B cell (primary cell): ENCODE measurements around the gene CLEC18C. TPM values are rescaled to one million over a fixed set of nuclear protein-coding genes. Genes with fewer than 3 reads are reported as not detected.
"Not testable (repeated sequence)": the region's sequence is repeated elsewhere in the genome, so short reads cannot be mapped to it uniquely, and the experiment has no call there.

ENCODE experiments used
- ATAC-seq: fragments of 200-7000 bp; cut with Tn5 transposase; one replicate; pipeline ENCODE4 v1.10.0; 2021; ENCODE audit warnings: low read depth, mild to moderate bottlenecking, moderate number of reproducible peaks, moderate library complexity
- CTCF ChIA-PET: fragments of 350-600 bp; sonication (Branson Sonifier 250); formaldehyde crosslinking; loops from one replicate; lab custom pipeline; 2021; ENCODE audit warnings: antibody characterized with exemption, inconsistent platforms; lab: Charles Lee
- POLR2A ChIA-PET: fragments of 350-600 bp; sonication (Branson Sonifier 250); formaldehyde crosslinking; loops from one replicate; lab custom pipeline; 2021; ENCODE audit warnings: antibody characterized with exemption; lab: Charles Lee
- DNase-seq: peaks from one replicate; pipeline ENCODE4 v3.0.0; 2013
- H2AFZ ChIP-seq: 2 replicates; pipeline ENCODE4 v1.6.1; 2012; ENCODE audit warnings: mild to moderate bottlenecking, low read depth, low read length; ENCODE audit not compliant: insufficient read depth, poor library complexity, severe bottlenecking
- H3K27ac ChIP-seq, 2 donors: 1 replicate in 1 of 2; 2 replicates in 1 of 2; pipeline ENCODE4 v1.5.1; 2012 to 2013; ENCODE audit warnings: low read length in 2 of 2, mild to moderate bottlenecking in 2 of 2, moderate library complexity in 1 of 2
- H3K27me3 ChIP-seq, 4 experiments: fragments of 200-600 bp in 1 of 4; sonication (generic) in 1 of 4; replicated peaks in 1 of 4; 1 replicate in 2 of 4; 2 replicates in 2 of 4; pipeline versions ENCODE4 v1.6.1 to v1.7.0; 2013 to 2016; ENCODE audit warnings: low read length in 3 of 4, mild to moderate bottlenecking in 2 of 4, mixed read lengths in 1 of 4, moderate library complexity in 1 of 4; ENCODE audit not compliant: insufficient read depth in 4 of 4, control insufficient read depth in 3 of 4; ENCODE audit errors: control extremely low read depth in 1 of 4
- H3K36me3 ChIP-seq, 2 experiments: replicated peaks in 1 of 2; 1 replicate in 1 of 2; 2 replicates in 1 of 2; pipeline versions ENCODE4 v1.6.1 to v1.7.1; 2013; ENCODE audit warnings: low read length in 1 of 2; ENCODE audit not compliant: insufficient read depth in 2 of 2, control insufficient read depth in 1 of 2; ENCODE audit errors: control extremely low read depth in 1 of 2, extremely low read depth in 1 of 2
- H3K4me1 ChIP-seq, 2 donors: fragments of 200-600 bp in 1 of 2; sonication (generic) in 1 of 2; 1 replicate in 1 of 2; 2 replicates in 1 of 2; pipeline versions ENCODE4 v1.5.1 to v1.6.1; 2013 to 2017; ENCODE audit warnings: low read length in 2 of 2; ENCODE audit not compliant: control insufficient read depth in 2 of 2, insufficient read depth in 2 of 2
- H3K4me2 ChIP-seq: replicated peaks from 2 replicates; pipeline ENCODE3; 2012; ENCODE audit warnings: mild to moderate bottlenecking, low read depth, low read length; ENCODE audit not compliant: poor library complexity, severe bottlenecking
- H3K4me3 ChIP-seq, 5 experiments: fragments of 200-600 bp in 1 of 5; sonication (generic) in 1 of 5; 1 replicate in 3 of 5; 2 replicates in 2 of 5; pipeline versions ENCODE4 v1.5.1 to v1.7.0; 2011 to 2016; ENCODE audit warnings: low read length in 4 of 5, mild to moderate bottlenecking in 4 of 5, low read depth in 2 of 5, control low read depth in 1 of 5, moderate library complexity in 1 of 5; ENCODE audit not compliant: insufficient read depth in 1 of 5; ENCODE audit errors: control extremely low read depth in 1 of 5, extremely low read depth in 1 of 5
- H3K79me2 ChIP-seq: fragments of 200-600 bp; sonication (generic); one replicate; pipeline ENCODE4 v1.6.0; 2016; ENCODE audit warnings: low read length; ENCODE audit not compliant: control insufficient read depth, insufficient read depth
- H3K9ac ChIP-seq: fragments of 200-600 bp; sonication (generic); 2 replicates; pipeline ENCODE4 v1.6.1; 2017; ENCODE audit warnings: mild to moderate bottlenecking, low read length, moderate library complexity
- H3K9me3 ChIP-seq, 3 donors: one replicate each; pipeline versions ENCODE4 v1.6.1 to v1.7.1; 2013; ENCODE audit warnings: low read length in 2 of 3; ENCODE audit not compliant: control insufficient read depth in 2 of 3, insufficient read depth in 1 of 3; ENCODE audit errors: control extremely low read depth in 1 of 3
- H4K20me1 ChIP-seq: 2 replicates; pipeline ENCODE4 v1.6.0; 2012; ENCODE audit warnings: mild to moderate bottlenecking, low read length; ENCODE audit not compliant: insufficient read depth, control insufficient read depth, poor library complexity, severe bottlenecking
- H3K27ac Mint-ChIP-seq: one replicate; pipeline ENCODE4 v1.8.0; 2021; ENCODE audit warnings: mixed read lengths
- H3K27me3 Mint-ChIP-seq: one replicate; pipeline ENCODE4 v1.8.0; 2021; ENCODE audit warnings: mixed read lengths
- H3K4me1 Mint-ChIP-seq: one replicate; pipeline ENCODE4 v1.8.0; 2021; ENCODE audit warnings: mixed read lengths
- H3K4me3 Mint-ChIP-seq: one replicate; pipeline ENCODE4 v1.8.0; 2021; ENCODE audit warnings: mixed read lengths
- H3K9me3 Mint-ChIP-seq: one replicate; pipeline ENCODE4 v1.8.0; 2022; ENCODE audit warnings: mixed read lengths; ENCODE audit not compliant: insufficient read depth
- WGBS: methylation state at CpG from one replicate; pipeline ENCODE4 v1.1.5; 2013; ENCODE audit warnings: missing lambda C conversion rate; ENCODE audit not compliant: insufficient coverage; 5-methylcytosine and 5-hydroxymethylcytosine counted together
- intact Hi-C: fragments of 100-400 bp; cut with micrococcal nuclease; formaldehyde crosslinking; loops from one replicate; pipeline ENCODE4 v1.10.0; 2022
- polyA plus RNA-seq: library from polyadenylated mRNA; depleted of rRNA; stranded (reverse); fragments of >200 nt; gene quantifications from 2 replicates; pipeline ENCODE4 v1.2.3, GENCODE V29; 2012
- total RNA-seq, 2 donors: library from RNA; stranded (reverse); fragments of 120-200 nt in 1 of 2; gene quantifications; 1 replicate in 1 of 2; 2 replicates in 1 of 2; pipeline versions ENCODE4 v1.2.3 to v1.2.4, GENCODE V29; 2013 to 2022

The CLEC18C gene
- total and polyA plus RNA-seq, 2 donors (not counting 1 experiment from before 2014, with no cell fraction given), result 0.88 to 1.2 TPM

DNA sequence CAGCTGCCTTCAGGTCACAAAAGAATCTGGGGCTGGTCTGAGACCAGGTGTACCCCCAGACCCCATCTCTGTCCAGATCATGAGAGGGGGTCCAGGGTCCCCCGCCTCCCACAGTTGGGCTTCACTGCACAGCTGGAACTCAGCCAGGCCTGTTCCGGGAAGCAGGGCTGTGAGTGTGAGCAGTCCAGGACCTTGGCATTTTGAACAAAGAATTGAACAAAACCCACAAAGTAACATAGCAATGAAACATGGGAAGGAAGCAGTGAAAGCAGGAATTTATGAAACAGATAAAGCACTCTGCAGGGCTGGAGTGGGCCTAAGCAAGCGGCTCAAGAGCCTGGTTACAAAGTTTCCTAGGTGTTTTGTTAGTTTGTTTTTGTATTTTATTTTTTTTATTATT lies 25.1 kb downstream of the CLEC18C start:
- H3K79me2 ChIP-seq, H3K9me3 ChIP-seq, POLR2A ChIA-PET, CTCF ChIA-PET, ATAC-seq, H3K4me1 ChIP-seq, H3K4me1 Mint-ChIP-seq, H3K9ac ChIP-seq, H3K27me3 ChIP-seq, H3K4me3 ChIP-seq, H3K27me3 Mint-ChIP-seq, H2AFZ ChIP-seq, intact Hi-C loops, H3K4me3 Mint-ChIP-seq, H3K4me2 ChIP-seq, H4K20me1 ChIP-seq, H3K27ac ChIP-seq, DNase-seq, H3K27ac Mint-ChIP-seq, H3K9me3 Mint-ChIP-seq, H3K36me3 ChIP-seq: not testable (repeated sequence)
- WGBS, result 83% methylated on average over 2 of the region's 3 CpGs

DNA sequence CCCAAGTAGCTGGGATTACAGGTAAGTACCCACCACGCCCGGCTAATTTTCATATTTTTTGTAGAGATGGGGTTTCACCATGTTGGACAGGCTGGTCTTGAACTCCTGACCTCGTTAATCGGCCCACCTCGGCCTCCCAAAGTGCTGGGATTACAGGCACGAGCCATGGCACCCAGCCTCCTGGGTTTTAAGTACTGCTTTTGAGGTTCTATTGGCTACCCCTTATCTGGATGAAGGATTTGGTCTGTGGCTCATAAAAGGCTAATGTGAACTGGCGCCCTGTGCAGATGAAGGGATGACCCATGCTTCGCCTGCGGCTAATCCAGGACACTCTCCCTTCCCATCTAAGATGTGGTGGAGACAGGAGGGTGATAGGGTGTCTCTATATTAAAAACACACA lies 25.6 kb downstream of the CLEC18C start:
- H3K79me2 ChIP-seq, H3K4me3 Mint-ChIP-seq, POLR2A ChIA-PET, H3K4me2 ChIP-seq, H3K4me1 ChIP-seq, ATAC-seq, H3K27ac Mint-ChIP-seq, DNase-seq, H4K20me1 ChIP-seq, H3K4me1 Mint-ChIP-seq, H3K27me3 Mint-ChIP-seq, intact Hi-C loops, H3K36me3 ChIP-seq, H2AFZ ChIP-seq, CTCF ChIA-PET, H3K27me3 ChIP-seq, H3K9me3 Mint-ChIP-seq, H3K9me3 ChIP-seq, H3K4me3 ChIP-seq, H3K9ac ChIP-seq, H3K27ac ChIP-seq: not testable (repeated sequence)
- WGBS, result 76% methylated on average over 4 of the region's 9 CpGs

DNA sequence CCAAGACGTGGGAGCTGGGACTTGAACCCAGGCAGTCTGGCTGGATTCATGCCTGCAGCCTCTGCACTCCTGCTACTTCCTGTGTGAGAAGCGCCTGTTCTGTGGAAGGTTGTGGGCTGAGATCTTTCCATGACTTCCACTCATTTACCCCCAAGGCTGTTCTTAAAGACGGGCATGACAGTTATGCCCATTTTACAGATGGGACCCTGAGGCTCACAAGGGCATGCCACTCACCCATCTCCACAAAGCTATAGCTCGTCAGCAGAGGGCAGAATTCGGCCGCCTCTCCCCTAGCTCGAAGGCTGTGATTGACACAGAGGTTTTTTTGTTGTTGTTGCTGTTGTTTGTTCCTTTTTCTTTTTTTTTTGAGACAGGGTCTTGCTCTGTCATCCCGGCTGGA lies 26.5 kb downstream of the CLEC18C start:
- H3K4me1 Mint-ChIP-seq, H3K9ac ChIP-seq, H3K4me2 ChIP-seq, CTCF ChIA-PET, H4K20me1 ChIP-seq, H3K79me2 ChIP-seq, H3K4me1 ChIP-seq, H3K4me3 ChIP-seq, H3K27me3 Mint-ChIP-seq, ATAC-seq, H3K9me3 ChIP-seq, H3K9me3 Mint-ChIP-seq, H3K36me3 ChIP-seq, H3K27ac Mint-ChIP-seq, POLR2A ChIA-PET, DNase-seq, intact Hi-C loops, H3K27me3 ChIP-seq, H2AFZ ChIP-seq, H3K27ac ChIP-seq, H3K4me3 Mint-ChIP-seq: not testable (repeated sequence)
- WGBS, result 80% methylated on average over 1 of the region's 8 CpGs

DNA sequence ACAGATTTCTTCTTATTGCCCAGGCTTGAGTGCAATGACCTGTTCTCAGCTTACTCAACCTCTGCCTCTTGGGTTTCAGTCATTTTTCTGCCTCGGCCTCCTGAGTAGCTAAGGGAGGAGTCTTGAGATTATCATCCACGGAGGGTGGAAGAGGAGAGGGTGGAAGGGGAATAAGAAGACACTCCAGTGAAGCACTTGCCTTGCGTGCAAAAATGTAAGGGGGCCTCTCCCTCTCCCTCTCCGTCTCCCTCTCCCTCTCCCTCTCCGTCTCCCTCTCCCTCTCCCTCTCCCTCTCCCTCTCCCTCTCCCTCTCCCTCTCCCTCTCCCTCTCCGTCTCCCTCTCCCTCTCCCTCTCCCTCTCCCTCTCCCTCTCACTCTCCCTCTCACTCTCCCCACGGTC lies 29.9 kb downstream of the CLEC18C start:
- H2AFZ ChIP-seq, intact Hi-C loops, H3K4me1 ChIP-seq, DNase-seq, H3K4me3 Mint-ChIP-seq, CTCF ChIA-PET, H3K9me3 Mint-ChIP-seq, H3K27ac ChIP-seq, H3K27ac Mint-ChIP-seq, POLR2A ChIA-PET, H3K4me3 ChIP-seq, H3K4me1 Mint-ChIP-seq, ATAC-seq, H3K79me2 ChIP-seq, H3K27me3 ChIP-seq, H4K20me1 ChIP-seq, H3K36me3 ChIP-seq, H3K27me3 Mint-ChIP-seq, H3K9ac ChIP-seq, H3K9me3 ChIP-seq, H3K4me2 ChIP-seq: not testable (repeated sequence)
- WGBS, result 100% methylated on average over 1 of the region's 7 CpGs
